ENCODE measurements around the gene AGAP1.

DNA sequence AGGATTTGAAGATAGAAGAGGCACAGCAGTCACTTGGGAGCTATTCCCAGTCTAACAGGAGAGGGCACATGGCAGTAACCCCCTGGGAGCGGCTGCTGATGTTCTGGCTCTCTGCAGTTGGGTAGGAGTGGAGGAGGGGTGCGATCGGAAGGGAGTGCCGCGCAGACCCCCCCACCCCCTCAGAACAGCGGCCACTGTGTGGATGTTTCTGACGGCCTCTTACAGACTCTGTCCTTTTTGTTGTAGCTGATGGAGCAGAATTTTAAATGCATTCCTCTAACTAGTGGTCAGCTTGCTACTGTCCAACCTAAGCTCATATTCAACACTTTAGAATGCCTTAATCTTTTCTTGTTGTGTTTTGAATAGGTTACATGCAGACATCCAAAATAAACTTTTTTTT is 127.9 kb downstream of the AGAP1 start:
- TF ChIP-seq, protein P1, sequence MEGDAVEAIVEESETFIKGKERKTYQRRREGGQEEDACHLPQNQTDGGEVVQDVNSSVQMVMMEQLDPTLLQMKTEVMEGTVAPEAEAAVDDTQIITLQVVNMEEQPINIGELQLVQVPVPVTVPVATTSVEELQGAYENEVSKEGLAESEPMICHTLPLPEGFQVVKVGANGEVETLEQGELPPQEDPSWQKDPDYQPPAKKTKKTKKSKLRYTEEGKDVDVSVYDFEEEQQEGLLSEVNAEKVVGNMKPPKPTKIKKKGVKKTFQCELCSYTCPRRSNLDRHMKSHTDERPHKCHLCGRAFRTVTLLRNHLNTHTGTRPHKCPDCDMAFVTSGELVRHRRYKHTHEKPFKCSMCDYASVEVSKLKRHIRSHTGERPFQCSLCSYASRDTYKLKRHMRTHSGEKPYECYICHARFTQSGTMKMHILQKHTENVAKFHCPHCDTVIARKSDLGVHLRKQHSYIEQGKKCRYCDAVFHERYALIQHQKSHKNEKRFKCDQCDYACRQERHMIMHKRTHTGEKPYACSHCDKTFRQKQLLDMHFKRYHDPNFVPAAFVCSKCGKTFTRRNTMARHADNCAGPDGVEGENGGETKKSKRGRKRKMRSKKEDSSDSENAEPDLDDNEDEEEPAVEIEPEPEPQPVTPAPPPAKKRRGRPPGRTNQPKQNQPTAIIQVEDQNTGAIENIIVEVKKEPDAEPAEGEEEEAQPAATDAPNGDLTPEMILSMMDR (IDR thresholded peaks at IDR 0.05; ENCODE audit: low read depth, low read length, missing input control) = no peak
- TF ChIP-seq, protein P2, sequence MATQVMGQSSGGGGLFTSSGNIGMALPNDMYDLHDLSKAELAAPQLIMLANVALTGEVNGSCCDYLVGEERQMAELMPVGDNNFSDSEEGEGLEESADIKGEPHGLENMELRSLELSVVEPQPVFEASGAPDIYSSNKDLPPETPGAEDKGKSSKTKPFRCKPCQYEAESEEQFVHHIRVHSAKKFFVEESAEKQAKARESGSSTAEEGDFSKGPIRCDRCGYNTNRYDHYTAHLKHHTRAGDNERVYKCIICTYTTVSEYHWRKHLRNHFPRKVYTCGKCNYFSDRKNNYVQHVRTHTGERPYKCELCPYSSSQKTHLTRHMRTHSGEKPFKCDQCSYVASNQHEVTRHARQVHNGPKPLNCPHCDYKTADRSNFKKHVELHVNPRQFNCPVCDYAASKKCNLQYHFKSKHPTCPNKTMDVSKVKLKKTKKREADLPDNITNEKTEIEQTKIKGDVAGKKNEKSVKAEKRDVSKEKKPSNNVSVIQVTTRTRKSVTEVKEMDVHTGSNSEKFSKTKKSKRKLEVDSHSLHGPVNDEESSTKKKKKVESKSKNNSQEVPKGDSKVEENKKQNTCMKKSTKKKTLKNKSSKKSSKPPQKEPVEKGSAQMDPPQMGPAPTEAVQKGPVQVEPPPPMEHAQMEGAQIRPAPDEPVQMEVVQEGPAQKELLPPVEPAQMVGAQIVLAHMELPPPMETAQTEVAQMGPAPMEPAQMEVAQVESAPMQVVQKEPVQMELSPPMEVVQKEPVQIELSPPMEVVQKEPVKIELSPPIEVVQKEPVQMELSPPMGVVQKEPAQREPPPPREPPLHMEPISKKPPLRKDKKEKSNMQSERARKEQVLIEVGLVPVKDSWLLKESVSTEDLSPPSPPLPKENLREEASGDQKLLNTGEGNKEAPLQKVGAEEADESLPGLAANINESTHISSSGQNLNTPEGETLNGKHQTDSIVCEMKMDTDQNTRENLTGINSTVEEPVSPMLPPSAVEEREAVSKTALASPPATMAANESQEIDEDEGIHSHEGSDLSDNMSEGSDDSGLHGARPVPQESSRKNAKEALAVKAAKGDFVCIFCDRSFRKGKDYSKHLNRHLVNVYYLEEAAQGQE (IDR thresholded peaks at IDR 0.05) = no peak
- no peak for TF ChIP-seq JUND (IDR thresholded peaks at IDR 0.05)
- TF ChIP-seq, protein P3, sequence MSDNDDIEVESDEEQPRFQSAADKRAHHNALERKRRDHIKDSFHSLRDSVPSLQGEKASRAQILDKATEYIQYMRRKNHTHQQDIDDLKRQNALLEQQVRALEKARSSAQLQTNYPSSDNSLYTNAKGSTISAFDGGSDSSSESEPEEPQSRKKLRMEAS (IDR thresholded peaks at IDR 0.05) = no peak
- TF ChIP-seq, protein P4, sequence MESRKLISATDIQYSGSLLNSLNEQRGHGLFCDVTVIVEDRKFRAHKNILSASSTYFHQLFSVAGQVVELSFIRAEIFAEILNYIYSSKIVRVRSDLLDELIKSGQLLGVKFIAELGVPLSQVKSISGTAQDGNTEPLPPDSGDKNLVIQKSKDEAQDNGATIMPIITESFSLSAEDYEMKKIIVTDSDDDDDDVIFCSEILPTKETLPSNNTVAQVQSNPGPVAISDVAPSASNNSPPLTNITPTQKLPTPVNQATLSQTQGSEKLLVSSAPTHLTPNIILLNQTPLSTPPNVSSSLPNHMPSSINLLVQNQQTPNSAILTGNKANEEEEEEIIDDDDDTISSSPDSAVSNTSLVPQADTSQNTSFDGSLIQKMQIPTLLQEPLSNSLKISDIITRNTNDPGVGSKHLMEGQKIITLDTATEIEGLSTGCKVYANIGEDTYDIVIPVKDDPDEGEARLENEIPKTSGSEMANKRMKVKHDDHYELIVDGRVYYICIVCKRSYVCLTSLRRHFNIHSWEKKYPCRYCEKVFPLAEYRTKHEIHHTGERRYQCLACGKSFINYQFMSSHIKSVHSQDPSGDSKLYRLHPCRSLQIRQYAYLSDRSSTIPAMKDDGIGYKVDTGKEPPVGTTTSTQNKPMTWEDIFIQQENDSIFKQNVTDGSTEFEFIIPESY (IDR thresholded peaks at IDR 0.05) = no peak
- no peak for TF ChIP-seq TAF1 (conservative IDR thresholded peaks at IDR 0.05)
- no peak for TF ChIP-seq RAD21 (IDR thresholded peaks at IDR 0.05)
- TF ChIP-seq GABPA (IDR thresholded peaks at IDR 0.05 in 1 of 2, conservative IDR thresholded peaks at IDR 0.05 in 1 of 2) = no peak
- TF ChIP-seq YY1 (IDR thresholded peaks at IDR 0.05) = no peak
- TF ChIP-seq RXRA (IDR thresholded peaks at IDR 0.05) = no peak
- TF ChIP-seq EGR1 (IDR thresholded peaks at IDR 0.05; ENCODE audit: low read depth in 2 of 2) = no peak
- TF ChIP-seq ATF3 (IDR thresholded peaks at IDR 0.05) = no peak
- no peak for TF ChIP-seq SP1 (IDR thresholded peaks at IDR 0.05)
- TF ChIP-seq FOXA1 (IDR thresholded peaks at IDR 0.05) = no peak

Data from liver (tissue), 3 donors.